Endothelial cell of umbilical vein (primary cell): Measurements from ENCODE around the gene VPS8.

Source experiments
- CTCF ChIP-seq, 2 donors: IDR thresholded peaks; 1 replicate in 1 of 2; 2 replicates in 1 of 2; pipeline ENCODE4 v1.5.1; 2011; ENCODE audit warnings: low read length in 2 of 2, mild to moderate bottlenecking in 2 of 2, moderate library complexity in 2 of 2, control low read depth in 1 of 2, inconsistent platforms in 1 of 2, low read depth in 1 of 2; ENCODE audit not compliant: insufficient read depth in 1 of 2; ENCODE audit errors: extremely low read depth in 1 of 2
- EZH2 ChIP-seq: IDR thresholded peaks from 2 replicates; pipeline ENCODE4 v1.6.1; 2012; ENCODE audit warnings: borderline replicate concordance, low read depth, mild to moderate bottlenecking, moderate library complexity, low read length, inconsistent platforms; ENCODE audit not compliant: severe bottlenecking
- FOS ChIP-seq: IDR thresholded peaks from 2 replicates; pipeline ENCODE4 v1.6.1; 2011; ENCODE audit warnings: mild to moderate bottlenecking, low read length, moderate library complexity, borderline replicate concordance; ENCODE audit not compliant: insufficient read depth
- GATA2 ChIP-seq: IDR thresholded peaks from 2 replicates; pipeline ENCODE4 v1.7.0; 2011; ENCODE audit warnings: low read depth, mild to moderate bottlenecking, moderate library complexity, mixed read lengths, low read length; ENCODE audit not compliant: insufficient read length, insufficient read depth
- JUN ChIP-seq: IDR thresholded peaks from 2 replicates; pipeline ENCODE4 v1.6.1; 2011; ENCODE audit warnings: borderline replicate concordance, low read depth; ENCODE audit not compliant: insufficient read length, insufficient read depth
- MAX ChIP-seq: IDR thresholded peaks from 2 replicates; pipeline ENCODE4 v1.6.1; 2011; ENCODE audit not compliant: insufficient read depth, insufficient read length
- MYC ChIP-seq: IDR thresholded peaks from one replicate; pipeline ENCODE4 v1.6.1; 2011; ENCODE audit warnings: mild to moderate bottlenecking, low read depth, low read length
- POLR2A ChIP-seq: IDR thresholded peaks from 2 replicates; pipeline ENCODE4 v1.6.1; 2012; ENCODE audit warnings: low read depth, mild to moderate bottlenecking, control low read depth, low read length
- POLR2AphosphoS5 ChIP-seq: IDR thresholded peaks from 2 replicates; pipeline ENCODE4 v1.6.1; 2012; ENCODE audit warnings: low read depth, mild to moderate bottlenecking, control low read depth, low read length, moderate library complexity; ENCODE audit not compliant: insufficient read depth

GRCh38 chr3:184932777-184933176 lies 120.8 kb downstream of the VPS8 start:
- TF ChIP-seq CTCF (IDR thresholded peaks at IDR 0.05; ENCODE audit: extremely low read depth in 1 of 2, insufficient read depth in 1 of 2, low read depth in 1 of 2, low read length in 2 of 2) (no peak), EZH2 (no peak), MAX (no peak), POLR2A (no peak), POLR2AphosphoS5 (no peak), GATA2 (no peak), FOS (no peak), MYC (no peak), JUN (no peak)
